ENCODE results near the gene UACA. TPM values are rescaled to one million over a fixed set of nuclear protein-coding genes. Genes with fewer than 3 reads are reported as not detected.
A peak's percentile ranks its signal among the peaks of the same experiment; 100 is the strongest.

The UACA gene
- total RNA-seq, 4 donors from 2014 or later = 63.9 to 119 (median 92.4) TPM

DNA sequence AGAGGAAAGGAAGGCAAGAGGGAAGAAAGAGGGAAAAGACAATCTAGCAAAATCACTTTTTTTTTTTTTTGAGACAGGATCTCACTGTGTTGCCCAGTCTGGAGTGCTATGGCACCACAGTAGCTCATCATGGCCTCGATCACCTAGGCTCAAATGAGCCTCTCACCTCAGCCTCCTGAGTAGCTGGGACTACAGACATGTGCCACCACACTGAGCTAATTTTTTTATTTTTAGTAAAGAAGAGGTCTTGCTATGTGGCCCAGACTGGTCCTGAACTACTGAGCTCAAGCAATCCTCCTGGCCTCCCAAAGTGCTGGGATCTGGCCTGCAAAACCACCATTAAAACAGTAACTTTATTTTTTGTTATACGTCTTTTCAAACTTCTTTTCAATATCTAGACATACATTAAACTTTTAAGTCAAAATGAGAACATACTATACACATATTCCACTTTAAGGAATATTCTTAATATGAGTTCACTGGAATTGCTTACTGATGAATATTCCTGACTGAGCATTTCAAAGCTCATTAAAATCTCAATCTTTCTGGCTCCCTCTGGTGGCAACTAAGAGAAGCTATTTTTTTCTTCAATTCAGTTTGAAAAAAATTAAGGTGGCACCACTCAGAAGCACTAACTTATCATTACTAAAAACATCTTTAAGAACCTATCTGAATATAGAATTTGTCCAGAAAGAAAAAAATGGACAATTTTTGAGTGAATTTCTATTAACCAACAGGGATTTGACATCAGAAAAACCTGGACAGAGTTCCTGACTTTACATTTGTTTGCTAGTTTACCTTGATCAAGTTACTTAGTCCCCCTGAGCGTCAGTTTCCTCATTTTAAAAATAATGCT, 40.9 kb downstream of the UACA start:
- Histone ChIP-seq H3K36me3 (no peaks in the 10 kb centered on the region), H3K27ac (peak overlapping the region in 1 of 3 donors; percentile 2), H3K9me3 (no peaks in the 10 kb centered on the region), H3K27me3 (no peaks in the 10 kb centered on the region), H3K4me1 (peaks cover 32 to 53% of the 10 kb centered on the region in 2 donors), H3K4me3 (replicated peaks in 1 of 3) (no peak overlapping the region)
- intact Hi-C loops (cut with DNase I) = no loop called here
- 83 to 84% methylated on average over 3 of the region's 3 CpGs for WGBS, 2 donors
- DNase-seq = no peak
- TF ChIP-seq POLR2A (IDR thresholded peaks at IDR 0.05) = no peak
- TF ChIP-seq, protein P1, sequence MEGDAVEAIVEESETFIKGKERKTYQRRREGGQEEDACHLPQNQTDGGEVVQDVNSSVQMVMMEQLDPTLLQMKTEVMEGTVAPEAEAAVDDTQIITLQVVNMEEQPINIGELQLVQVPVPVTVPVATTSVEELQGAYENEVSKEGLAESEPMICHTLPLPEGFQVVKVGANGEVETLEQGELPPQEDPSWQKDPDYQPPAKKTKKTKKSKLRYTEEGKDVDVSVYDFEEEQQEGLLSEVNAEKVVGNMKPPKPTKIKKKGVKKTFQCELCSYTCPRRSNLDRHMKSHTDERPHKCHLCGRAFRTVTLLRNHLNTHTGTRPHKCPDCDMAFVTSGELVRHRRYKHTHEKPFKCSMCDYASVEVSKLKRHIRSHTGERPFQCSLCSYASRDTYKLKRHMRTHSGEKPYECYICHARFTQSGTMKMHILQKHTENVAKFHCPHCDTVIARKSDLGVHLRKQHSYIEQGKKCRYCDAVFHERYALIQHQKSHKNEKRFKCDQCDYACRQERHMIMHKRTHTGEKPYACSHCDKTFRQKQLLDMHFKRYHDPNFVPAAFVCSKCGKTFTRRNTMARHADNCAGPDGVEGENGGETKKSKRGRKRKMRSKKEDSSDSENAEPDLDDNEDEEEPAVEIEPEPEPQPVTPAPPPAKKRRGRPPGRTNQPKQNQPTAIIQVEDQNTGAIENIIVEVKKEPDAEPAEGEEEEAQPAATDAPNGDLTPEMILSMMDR (IDR thresholded peaks at IDR 0.05) = peak; percentile 43 to 75 (median 65)

DNA sequence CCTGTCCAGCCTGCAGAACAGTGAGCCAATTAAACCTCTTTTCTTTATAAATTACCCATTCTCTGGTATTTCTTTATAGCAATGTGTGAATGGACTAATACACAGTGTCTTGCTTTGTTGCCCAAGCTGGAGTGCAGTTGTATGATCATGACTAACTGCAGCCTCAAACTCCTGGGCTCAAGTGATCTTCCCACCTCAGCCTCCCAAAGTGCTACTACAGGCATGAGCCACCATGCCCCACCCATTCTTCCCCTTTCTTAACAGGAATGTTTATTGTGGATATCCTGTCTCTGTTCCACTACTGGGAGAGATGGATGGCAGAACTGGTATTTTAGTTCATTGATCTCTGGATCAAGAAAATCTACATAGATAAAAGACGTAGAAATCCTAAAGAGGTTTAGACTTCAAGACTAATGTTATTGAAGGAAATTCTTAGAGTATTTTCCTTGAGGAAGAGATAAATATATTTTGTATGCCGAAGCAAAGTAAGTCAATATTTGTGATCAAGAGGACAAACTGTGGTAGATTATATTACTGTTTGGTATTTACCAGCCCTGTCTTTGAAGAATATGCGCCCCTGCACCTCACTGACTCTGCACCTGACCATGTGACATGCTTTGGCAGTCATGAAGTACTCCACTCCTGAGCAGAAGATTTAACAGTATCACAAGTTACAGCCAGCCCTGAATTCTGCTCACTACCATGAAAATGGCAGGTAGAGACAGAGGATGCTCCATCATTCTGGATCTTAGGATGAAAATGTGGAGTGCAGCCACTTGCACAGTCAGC, 42.9 kb downstream of the UACA start:
- 84 to 87% methylated on average over 3 of the region's 3 CpGs for WGBS, 2 donors
- TF ChIP-seq POLR2A (IDR thresholded peaks at IDR 0.05) = no peak
- TF ChIP-seq, protein P1 (IDR thresholded peaks at IDR 0.05) = no peak
- Histone ChIP-seq H3K4me1 (peaks cover 47 to 57% of the 10 kb centered on the region in 2 donors), H3K36me3 (no peaks in the 10 kb centered on the region), H3K4me3 (replicated peaks in 1 of 3) (no peak overlapping the region), H3K9me3 (no peaks in the 10 kb centered on the region), H3K27ac (peak overlapping the region; percentile 28 to 35 (median 29)), H3K27me3 (no peaks in the 10 kb centered on the region)
- DNase-seq = peak; percentile 40 to 52
- intact Hi-C loops (cut with DNase I) = no loop called here

DNA sequence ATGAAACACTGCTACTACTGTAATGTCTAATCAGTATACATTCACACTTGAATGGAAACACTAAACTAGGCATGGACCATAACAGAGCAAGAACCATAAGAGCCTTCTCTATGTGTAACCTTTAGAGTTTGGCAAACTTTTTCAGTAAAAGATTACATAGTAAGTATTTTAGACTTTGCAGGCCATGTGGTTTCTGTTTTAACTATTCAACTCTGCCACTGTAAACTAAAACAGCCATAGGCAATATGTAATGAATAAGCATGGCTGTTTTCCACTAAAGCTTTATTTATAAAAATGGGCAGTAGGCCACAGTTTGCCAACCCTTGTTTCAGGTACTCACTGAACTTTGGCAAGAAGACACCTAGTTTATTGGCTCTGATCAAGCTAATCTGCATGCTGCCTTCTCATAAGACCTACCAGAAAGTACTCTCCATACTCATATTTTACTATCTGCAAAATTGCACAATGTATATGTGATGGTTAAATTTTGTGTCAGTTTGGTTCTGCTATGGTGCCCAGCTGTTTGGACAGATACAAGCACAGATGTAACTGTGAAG, 46.0 kb downstream of the UACA start:
- Histone ChIP-seq H3K36me3 (no peaks in the 10 kb centered on the region), H3K9me3 (no peaks in the 10 kb centered on the region), H3K27ac (peak overlapping the region; percentile 18 to 32 (median 24)), H3K27me3 (no peaks in the 10 kb centered on the region), H3K4me3 (replicated peaks in 1 of 3) (no peak overlapping the region), H3K4me1 (peaks cover 54 to 66% of the 10 kb centered on the region in 2 donors)
- no peak for DNase-seq
- intact Hi-C loops (cut with DNase I) = no loop called here
- TF ChIP-seq, protein P1 (IDR thresholded peaks at IDR 0.05) = no peak
- no peak for TF ChIP-seq POLR2A (IDR thresholded peaks at IDR 0.05)

DNA sequence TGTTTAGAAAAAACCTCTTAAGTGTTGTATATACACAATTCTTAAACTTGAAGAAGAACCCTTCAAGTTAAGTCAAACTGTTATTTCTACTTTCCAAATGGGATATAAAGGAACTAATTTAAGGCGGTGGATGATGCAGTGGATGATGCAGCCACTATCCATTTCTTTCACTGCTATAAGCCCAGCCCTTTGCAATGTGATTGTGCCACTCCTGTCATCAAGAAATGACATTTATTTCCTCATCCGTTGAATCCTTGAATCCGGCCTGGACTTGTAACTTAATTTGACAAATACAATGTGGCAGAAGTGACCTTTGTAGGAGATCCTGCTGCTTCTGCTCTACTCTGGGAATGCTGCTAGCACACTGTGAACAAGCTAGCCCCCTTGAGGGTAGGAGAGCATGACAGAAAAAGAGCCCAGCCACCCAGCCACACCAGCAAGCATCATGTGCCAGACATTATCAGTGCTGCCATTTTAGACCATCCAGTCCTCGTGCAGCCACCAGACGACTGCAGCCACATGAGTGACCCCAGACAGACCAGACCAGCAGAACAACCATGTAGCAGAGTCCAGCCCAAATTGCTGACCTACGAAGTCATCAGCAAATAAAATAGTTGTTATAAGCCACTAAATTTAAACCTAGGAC, 47.4 kb downstream of the UACA start:
- Histone ChIP-seq H3K27me3 (no peaks in the 10 kb centered on the region), H3K9me3 (no peaks in the 10 kb centered on the region), H3K27ac (peak overlapping the region; percentile 85 to 88 (median 87)), H3K4me1 (peaks cover 51 to 64% of the 10 kb centered on the region in 2 donors), H3K4me3 (replicated peaks in 1 of 3) (no peak overlapping the region), H3K36me3 (no peaks in the 10 kb centered on the region)
- TF ChIP-seq, protein P1 (IDR thresholded peaks at IDR 0.05) = no peak
- TF ChIP-seq POLR2A (IDR thresholded peaks at IDR 0.05) = no peak
- intact Hi-C loops (cut with DNase I) = no loop called here
- 80 to 85% methylated on average over 6 of the region's 6 CpGs for WGBS, 2 donors
- DNase-seq = peak in 1 of 2 donors; percentile 28

All from thyroid gland (tissue), 4 donors.